GM18505 (cell line): ENCODE data around the gene C1QA.

ENCODE experiments used
- ATAC-seq: cut with Tn5 transposase; IDR thresholded peaks from one replicate; pipeline ENCODE4 v1.9.1; 2021; ENCODE audit not compliant: unreplicated experiment
- POLR2A ChIP-seq: IDR thresholded peaks from 4 replicates; pipeline ENCODE4 v1.6.1; 2011; ENCODE audit warnings: borderline replicate concordance; ENCODE audit not compliant: insufficient read depth, insufficient read length; ENCODE audit errors: extremely low read depth

C1QA gene

GRCh38 chr1:22637907-22638445 is 1.5 kb downstream of the C1QA start:
- ATAC-seq = no peak
- no peak for TF ChIP-seq POLR2A

- no peak for TF ChIP-seq POLR2A
- ATAC-seq = no peak
Measured at GRCh38 chr1:22638476-22639234, 2.2 kb downstream of the C1QA start.

- no peak for ATAC-seq
- TF ChIP-seq POLR2A = no peak
Measured at GRCh38 chr1:22639286-22639685, 2.9 kb downstream of the C1QA start.

GRCh38 chr1:22641247-22641646 is 4.8 kb downstream of the C1QA start:
- TF ChIP-seq POLR2A = no peak
- ATAC-seq = no peak

- no peak for TF ChIP-seq POLR2A
- ATAC-seq = no peak
Measured at GRCh38 chr1:22641906-22642636, 5.6 kb downstream of the C1QA start.

GRCh38 chr1:22643381-22643780 is 7.0 kb downstream of the C1QA start, which contains the start of gene C1QC:
C1QC (plus strand) TSS chr1:22643633; CDS start chr1:22644024, 391 bp downstream.
- no peak for TF ChIP-seq POLR2A
- no peak for ATAC-seq

- no peak for ATAC-seq
- TF ChIP-seq POLR2A = no peak
Measured at GRCh38 chr1:22643928-22644327, 7.5 kb downstream of the C1QA start.

GRCh38 chr1:22645931-22646330 is 9.5 kb downstream of the C1QA start:
- no peak for ATAC-seq

GRCh38 chr1:22646384-22646783 is 10.0 kb downstream of the C1QA start:
- no peak for ATAC-seq
- TF ChIP-seq POLR2A = no peak

More at GRCh38 chr1:22645931-22646330, 9.5 kb downstream of the C1QA start:
- no peak for TF ChIP-seq POLR2A

GRCh38 chr1:22650089-22650693 is 13.8 kb downstream of the C1QA start:
- TF ChIP-seq POLR2A = no peak
- ATAC-seq = no peak

- TF ChIP-seq POLR2A = no peak
- no peak for ATAC-seq
Measured at GRCh38 chr1:22651941-22652856, 15.8 kb downstream of the C1QA start.

GRCh38 chr1:22652881-22653316 is 16.5 kb downstream of the C1QA start, which contains the start of gene C1QB:
C1QB (plus strand) TSS chr1:22653236; CDS start chr1:22659463, 6,227 bp downstream.
- ATAC-seq = no peak
- TF ChIP-seq POLR2A = no peak

GRCh38 chr1:22654692-22655091 is 18.3 kb downstream of the C1QA start:
- no peak for TF ChIP-seq POLR2A
- no peak for ATAC-seq
